Right lobe of liver (tissue), 4 donors: ENCODE data around the gene SCUBE3.

Experiments used
- POLR2A ChIP-seq: fragments of 450-650 bp; IDR thresholded peaks from one replicate; pipeline ENCODE4 v1.6.1; 2017; ENCODE audit warnings: antibody characterized with exemption, mild to moderate bottlenecking
- TF ChIP-seq, protein P1 (sequence below), 4 donors: fragments of 200-600 bp in 3 of 4; fragments of 450-650 bp in 1 of 4; IDR thresholded peaks; one replicate each; pipeline versions ENCODE4 v1.5.1 to v1.8.0; 2016 to 2022; ENCODE audit warnings: antibody characterized with exemption in 4 of 4, mild to moderate bottlenecking in 2 of 4
- donor health status: DM: no; HTN: no; CAD: no.
- donor health status: DM: no; HTN: no; CAD: no.
- donor health status: DM: no; HTN: yes; CAD: no.

DNA sequence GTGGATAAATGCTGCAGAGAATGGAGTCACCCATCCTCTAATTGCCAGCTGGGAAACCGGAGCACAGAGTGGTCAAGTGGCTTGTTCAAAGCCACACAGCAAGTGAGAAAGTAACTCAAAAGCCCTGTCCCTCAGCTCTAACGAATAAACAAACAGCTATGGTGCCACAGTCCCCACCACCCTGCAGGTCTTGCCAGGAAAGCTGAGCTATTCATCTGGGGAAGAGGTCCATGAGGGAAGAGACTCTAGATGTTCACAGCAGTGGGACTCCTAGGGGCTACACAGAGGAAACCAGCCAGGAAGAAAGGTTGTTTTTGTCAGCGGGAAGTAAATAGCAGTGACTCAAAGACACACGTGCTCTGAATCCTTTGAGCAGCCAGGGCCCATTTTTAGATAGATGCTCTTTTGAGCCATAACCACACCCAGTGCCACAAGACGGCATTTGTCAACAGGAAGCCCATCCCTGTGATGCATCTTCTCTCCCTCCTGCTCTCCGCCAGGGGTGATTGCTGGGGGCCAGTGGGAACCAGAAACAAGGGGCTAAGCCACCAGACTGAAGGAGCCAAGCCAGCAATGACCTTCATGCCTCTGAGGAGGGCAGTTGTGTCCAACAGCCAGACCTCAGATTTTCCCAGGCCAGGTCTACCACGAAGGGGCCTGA lies 40.2 kb upstream of the SCUBE3 start:
- TF ChIP-seq, protein P1, sequence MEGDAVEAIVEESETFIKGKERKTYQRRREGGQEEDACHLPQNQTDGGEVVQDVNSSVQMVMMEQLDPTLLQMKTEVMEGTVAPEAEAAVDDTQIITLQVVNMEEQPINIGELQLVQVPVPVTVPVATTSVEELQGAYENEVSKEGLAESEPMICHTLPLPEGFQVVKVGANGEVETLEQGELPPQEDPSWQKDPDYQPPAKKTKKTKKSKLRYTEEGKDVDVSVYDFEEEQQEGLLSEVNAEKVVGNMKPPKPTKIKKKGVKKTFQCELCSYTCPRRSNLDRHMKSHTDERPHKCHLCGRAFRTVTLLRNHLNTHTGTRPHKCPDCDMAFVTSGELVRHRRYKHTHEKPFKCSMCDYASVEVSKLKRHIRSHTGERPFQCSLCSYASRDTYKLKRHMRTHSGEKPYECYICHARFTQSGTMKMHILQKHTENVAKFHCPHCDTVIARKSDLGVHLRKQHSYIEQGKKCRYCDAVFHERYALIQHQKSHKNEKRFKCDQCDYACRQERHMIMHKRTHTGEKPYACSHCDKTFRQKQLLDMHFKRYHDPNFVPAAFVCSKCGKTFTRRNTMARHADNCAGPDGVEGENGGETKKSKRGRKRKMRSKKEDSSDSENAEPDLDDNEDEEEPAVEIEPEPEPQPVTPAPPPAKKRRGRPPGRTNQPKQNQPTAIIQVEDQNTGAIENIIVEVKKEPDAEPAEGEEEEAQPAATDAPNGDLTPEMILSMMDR (IDR thresholded peaks at IDR 0.05) = no peak
- no peak for TF ChIP-seq POLR2A
